CD1c-positive myeloid dendritic cell (primary cell): ENCODE measurements around the gene C1orf122.
"Not testable (repeated sequence)": the region's sequence is repeated elsewhere in the genome, so short reads cannot be mapped to it uniquely, and the experiment has no call there.

Experiments used
- DNase-seq: peaks from one replicate; pipeline ENCODE4 v3.0.0-alpha.2; 2016; ENCODE audit errors: extremely low spot score

The C1orf122 gene

GRCh38 chr1:37807555-37808368 lies at the start of gene C1orf122, which contains the start of gene YRDC:
Gene C1orf122, plus strand, starts transcription at chr1:37807790. Its CDS starts 615 bp downstream, at chr1:37808405.
Gene YRDC, minus strand, starts transcription at chr1:37808208. Its CDS starts 28 bp downstream, at chr1:37808180.
- peak; percentile 95 for DNase-seq

DNA sequence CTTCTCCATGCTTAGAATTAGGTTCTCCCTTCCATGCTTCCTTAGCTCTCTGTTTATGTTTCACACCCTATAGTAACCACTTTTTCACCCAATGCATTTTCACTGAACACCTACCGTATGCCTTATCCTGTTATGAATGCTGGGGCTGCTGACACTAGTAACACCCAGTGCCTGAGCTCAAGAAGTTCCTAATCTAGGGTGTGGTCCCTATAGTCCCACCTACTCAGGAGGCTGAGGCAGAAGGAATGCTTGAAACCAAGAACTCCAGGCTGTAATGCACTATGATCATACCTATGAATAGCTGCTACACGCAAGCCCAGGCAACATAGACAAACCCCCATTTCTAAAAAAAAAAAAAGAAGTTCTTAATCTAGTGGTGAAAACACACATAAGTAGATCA lies 48.1 kb upstream of the C1orf122 start:
- no peak for DNase-seq

- no peak for DNase-seq
These were observed 46.0 kb upstream of the C1orf122 start for GRCh38 chr1:37761416-37762095.

DNA sequence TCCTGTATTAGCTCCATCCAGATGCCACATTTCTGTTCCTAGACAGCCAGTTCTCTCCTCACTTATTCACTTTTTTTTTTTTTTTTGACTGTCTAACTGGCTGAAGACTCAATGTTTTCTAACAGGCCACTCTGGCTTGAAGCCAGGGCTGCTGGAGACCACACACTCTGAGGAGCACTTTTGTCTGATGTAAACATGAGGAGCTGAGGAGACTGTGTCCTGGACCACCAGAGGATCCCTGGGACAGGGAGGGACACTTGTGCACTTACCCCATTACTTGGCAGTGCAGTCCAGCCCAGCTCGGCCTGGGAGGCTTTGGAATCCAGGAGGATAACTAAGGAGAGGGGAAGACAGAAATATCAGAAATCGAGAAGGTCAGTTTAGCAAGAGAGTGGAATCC lies 45.1 kb upstream of the C1orf122 start:
- no peak for DNase-seq

DNA sequence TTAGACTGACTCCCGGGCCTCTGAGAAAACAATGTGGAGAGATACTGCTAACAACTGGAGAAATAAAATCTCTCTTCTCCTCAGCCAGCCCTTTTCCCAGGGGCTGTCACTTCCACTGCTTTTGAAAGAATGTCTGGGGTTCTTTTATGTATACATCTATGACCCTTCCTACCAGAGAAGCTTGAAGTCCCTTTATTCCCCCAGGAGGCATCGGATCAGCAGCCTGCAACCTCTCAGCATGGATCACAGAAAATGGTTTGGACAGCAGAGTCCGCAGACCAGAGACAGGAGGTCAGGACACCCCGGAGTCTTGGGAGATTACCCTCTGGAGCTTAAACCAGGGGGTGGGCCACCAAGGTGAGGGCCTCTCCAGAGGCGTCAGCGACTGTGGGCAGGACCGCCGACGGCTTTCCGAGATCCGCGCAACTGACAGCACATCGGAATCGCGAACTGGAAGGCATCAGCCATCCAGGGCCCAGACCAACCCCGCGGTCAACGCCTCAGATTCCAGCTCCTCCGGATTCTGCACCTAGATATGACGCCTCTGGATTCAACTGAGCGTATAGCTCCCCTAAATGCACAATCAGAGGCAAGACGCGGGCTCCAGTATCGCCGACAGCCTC lies 43.7 kb upstream of the C1orf122 start:
- DNase-seq = no peak

GRCh38 chr1:37764414-37764825 lies 43.2 kb upstream of the C1orf122 start:
- peak; percentile 34 for DNase-seq

DNA sequence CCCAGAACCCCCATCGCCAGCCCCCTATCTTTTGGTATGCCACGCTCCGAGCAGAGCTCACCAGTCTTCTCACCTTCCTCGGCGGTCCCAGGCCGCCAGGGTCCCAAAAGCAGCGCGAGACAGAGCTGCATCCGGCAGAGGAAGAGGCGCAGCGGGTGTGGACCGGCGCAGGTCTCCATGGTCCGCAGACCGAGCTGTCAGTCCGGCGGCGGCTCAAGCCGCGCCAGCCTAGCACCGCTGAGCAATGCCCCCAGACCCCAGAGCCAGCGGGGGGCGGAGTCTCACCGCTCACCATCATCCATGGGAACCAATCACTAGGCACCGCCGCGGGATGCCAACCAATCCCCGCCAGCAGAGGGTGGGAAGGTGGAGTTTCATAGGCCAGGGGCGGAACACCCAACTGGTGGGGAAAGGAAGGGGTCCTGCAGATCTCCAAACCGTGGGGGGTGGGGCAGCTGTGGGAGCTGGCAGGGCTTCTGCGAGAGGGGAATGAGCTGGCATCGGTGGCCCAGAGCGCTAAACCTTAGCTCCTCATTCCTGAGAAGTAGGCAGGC lies 42.6 kb upstream of the C1orf122 start, which contains the start of gene EPHA10:
EPHA10 (minus strand) TSS at position 233 of the 554 bp plus-strand sequence; CDS start at position 179, 54 bp downstream.
- DNase-seq = no peak

GRCh38 chr1:37765916-37766664 lies 41.5 kb upstream of the C1orf122 start:
- DNase-seq = no peak

DNA sequence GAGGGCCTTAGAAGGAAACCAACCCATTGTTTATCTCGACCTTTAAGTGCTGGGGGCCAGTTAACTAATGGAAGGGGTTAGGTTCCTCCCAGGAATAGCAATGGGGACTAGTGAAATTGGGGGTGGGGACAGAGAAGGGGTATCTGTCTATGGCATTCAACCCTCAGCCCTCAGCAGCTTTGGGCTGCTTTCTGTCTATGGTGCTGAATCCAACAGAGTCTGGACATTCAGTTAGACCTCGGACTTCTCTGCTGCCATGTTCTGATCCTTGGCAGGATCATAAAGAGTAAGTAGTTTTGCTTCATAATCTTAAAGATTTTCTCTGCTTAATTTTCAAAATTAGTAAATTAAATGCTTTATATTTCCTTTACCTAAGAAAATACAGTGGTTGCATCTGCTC lies 40.1 kb upstream of the C1orf122 start:
- DNase-seq = no peak

DNA sequence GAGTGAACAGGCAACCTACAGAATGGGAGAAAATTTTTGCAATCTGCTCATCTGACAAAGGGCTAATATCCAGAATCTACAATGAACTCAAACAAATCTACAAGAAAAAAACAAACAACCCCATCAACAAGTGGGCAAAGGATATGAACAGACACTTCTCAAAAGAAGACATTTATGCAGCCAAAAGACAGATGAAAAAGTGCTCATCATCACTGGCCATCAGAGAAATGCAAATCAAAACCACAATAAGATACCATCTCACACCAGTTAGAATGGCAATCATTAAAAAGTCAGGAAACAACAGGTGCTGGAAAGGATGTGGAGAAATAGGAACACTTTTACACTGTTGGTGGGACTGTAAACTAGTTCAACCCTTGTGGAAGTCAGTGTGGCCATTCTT lies 36.1 kb upstream of the C1orf122 start:
- not testable (repeated sequence) for DNase-seq

- no peak for DNase-seq
These were observed 30.6 kb upstream of the C1orf122 start for GRCh38 chr1:37776946-37777516.

- DNase-seq = no peak
These were observed 28.9 kb upstream of the C1orf122 start for GRCh38 chr1:37778654-37779053.

- no peak for DNase-seq
These were observed 25.1 kb upstream of the C1orf122 start for GRCh38 chr1:37782491-37782890.

DNA sequence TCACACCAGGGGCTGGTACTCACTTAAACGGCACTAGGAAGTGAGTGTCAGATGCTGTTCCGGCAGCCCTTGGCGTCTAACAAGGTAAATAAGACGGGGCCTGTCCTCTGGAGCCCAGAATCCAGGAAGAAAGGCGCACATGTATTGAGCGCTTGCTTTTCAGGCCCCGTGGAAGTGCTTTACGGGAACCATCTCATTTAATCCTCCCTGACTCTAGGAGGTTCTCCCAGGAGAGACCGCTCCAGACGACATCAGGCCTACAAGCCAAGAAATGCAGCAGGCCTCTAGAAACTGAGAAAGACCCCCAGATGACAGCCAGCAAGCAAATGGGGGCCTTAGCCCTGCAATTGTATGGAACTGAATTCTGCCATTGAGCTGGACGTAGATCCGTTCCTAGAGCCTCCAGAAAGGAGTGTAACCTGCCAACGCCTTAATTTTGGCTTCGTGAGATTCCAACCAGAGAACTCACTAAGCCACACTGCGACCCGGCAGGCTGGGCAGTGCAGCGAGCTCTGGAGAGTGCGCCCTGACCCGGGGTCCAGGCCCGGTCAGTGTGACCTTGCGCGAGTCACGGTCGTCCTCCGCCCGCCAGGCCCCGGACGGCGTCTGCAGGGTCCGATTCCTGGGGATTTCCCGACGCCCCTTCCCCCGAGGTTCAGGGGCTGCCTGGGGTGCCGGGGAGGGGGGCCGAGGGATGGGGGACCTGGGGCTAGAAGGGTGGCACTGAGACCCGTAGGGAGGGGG lies 14.5 kb upstream of the C1orf122 start:
- DNase-seq = no peak

DNA sequence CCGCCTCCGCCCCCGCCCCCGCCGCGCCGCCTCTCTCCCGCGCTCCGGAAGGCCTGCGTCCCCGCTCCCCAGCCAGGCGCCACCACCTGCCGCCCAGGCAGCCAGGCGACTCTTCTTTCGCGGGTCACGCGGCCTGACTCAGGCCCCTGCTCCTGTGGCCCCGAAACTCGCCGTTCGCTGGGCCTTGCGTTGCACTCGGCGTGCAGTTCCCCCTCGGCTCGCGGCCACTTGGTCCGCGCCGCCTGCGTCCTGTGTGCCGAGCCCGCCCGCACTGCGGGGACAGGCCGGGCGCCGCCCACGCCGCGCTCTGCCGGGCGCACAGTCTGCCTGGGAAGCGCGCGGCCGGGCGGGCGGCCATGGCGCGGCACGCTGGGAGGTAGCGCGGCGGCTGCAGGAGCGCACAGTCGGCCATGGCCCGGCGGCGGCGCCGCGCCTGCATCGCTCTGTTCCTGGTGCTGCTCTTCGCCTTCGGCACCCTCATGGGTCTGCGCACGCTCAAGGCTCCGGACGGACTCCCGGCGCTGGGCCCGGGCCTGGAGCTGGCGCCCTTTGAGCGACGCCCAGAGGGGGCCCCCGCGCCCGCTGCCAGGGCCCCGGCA lies 13.7 kb upstream of the C1orf122 start, which contains the start of gene MANEAL:
MANEAL (plus strand) TSS at position 75 of the 599 bp plus-strand sequence; CDS start at position 411, 336 bp downstream.
- DNase-seq = peak; percentile 88

DNA sequence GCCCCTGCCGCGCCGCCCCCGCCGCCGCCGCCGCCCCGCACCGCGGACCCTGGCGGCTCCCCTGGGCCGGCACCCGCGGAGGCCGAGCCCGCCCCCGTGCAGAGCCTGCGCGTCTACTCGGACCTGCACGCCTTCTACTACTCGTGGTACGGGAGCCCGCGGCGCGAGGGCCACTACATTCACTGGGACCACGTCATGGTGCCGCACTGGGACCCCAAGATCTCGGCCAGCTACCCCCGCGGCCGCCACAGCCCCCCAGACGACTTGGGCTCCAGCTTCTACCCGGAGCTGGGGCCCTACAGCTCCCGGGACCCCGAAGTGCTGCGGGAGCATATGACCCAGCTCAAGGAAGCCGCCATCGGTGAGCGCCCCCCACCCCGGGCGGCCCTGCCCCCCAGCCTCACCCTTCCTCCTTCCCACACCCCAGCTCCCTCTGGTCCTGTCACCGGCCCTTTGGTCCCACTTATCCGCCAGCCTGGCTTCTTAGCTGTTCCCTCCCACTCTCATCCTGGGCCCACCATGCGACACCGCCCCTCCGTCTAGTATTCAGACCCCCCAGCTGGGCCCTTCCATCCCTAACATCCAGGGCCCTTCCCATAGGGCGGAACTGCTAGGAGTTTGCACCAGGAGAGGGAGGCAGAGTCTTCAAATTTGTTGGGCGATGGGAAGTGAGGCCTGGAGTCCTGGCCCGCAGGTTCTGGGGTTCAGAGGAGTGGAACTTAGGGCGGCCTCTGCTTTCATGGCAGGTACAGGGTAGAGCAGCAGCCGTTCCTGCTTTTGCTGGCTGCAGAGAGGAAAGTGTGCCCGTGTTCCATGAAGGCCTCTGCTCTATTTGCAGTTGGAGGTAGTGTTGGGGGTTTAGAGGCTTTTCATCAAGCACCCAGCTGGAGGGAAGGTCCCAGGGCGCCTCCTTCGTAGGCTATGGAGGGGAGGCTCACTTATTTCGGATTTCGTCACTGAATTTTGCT lies 12.9 kb upstream of the C1orf122 start:
- DNase-seq = no peak

- DNase-seq = peak; percentile 74
These were observed 12.1 kb upstream of the C1orf122 start for GRCh38 chr1:37795340-37796125.
